Measurements from ENCODE around the gene PYCARD.
"Not testable (repeated sequence)": the region's sequence is repeated elsewhere in the genome, so short reads cannot be mapped to it uniquely, and the experiment has no call there.

The PYCARD gene

DNA sequence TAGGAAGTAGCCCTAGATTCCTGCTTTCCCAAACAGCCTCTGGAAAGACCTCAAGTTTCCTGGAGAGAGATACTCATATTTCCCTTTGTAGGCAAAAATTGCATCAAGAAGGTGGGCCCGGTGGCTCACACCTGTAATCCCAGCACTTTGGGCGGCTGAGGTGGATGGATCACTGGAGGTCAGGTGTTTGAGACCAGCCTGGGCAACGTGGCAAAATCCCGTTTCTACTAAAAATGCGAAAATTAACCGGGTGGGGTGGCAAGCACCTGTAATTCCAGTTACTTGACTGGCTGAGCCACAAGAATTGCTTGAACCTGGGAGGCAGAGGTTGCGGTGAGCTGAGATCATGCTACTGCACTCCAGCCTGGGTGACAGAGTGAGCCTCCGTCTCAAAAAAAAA lies 2.4 kb downstream of the PYCARD start:
- not testable (repeated sequence) for H2BK15ac ChIP-seq (ENCODE audit: low read depth, poor library complexity, severe bottlenecking); H2AK5ac ChIP-seq (ENCODE audit: low read length, severe bottlenecking); H3K14ac ChIP-seq (ENCODE audit: low read length in 2 of 2); DNase-seq; H2BK5ac ChIP-seq (ENCODE audit: low read depth, low read length, poor library complexity, severe bottlenecking); H2AFZ ChIP-seq (ENCODE audit: low read depth, low read length); H3K4ac ChIP-seq (ENCODE audit: low read depth in 1 of 2, low read length in 2 of 2); H3K9me3 ChIP-seq (ENCODE audit: control insufficient read depth, low read length); H3K27ac ChIP-seq (ENCODE audit: low read length, poor library complexity, severe bottlenecking); H2BK12ac ChIP-seq (ENCODE audit: low read length in 2 of 2); H3K4me2 ChIP-seq (ENCODE audit: low read length, poor library complexity, severe bottlenecking); H3K9ac ChIP-seq (ENCODE audit: low read length); H3K18ac ChIP-seq (ENCODE audit: low read depth in 1 of 2, low read length in 2 of 2); H3K4me3 ChIP-seq (ENCODE audit: insufficient read depth in 1 of 2, low read depth in 1 of 2, low read length in 2 of 2); H3K23ac ChIP-seq (ENCODE audit: low read length in 2 of 2); H4K91ac ChIP-seq (ENCODE audit: low read length); H2BK120ac ChIP-seq (ENCODE audit: low read depth, low read length); H4K8ac ChIP-seq (ENCODE audit: low read length)
- peaks cover 15% of the 10 kb centered on the region for H3K4me1 ChIP-seq (ENCODE audit: control insufficient read depth, insufficient read depth, low read depth, low read length)
- H3K36me3 ChIP-seq (ENCODE audit: control insufficient read depth in 1 of 2, insufficient read depth in 2 of 2, low read depth in 1 of 2, low read length in 2 of 2): peaks cover 51 to 53% of the 10 kb centered on the region in 2 experiments
- H3K79me1 ChIP-seq (replicated peaks; ENCODE audit: low read length, poor library complexity, severe bottlenecking): peaks cover 12% of the 10 kb centered on the region
- WGBS: 94% methylated on average over 8 of the region's 8 CpGs
- peaks cover 0 to 15% of the 10 kb centered on the region in 2 experiments for H3K27me3 ChIP-seq (ENCODE audit: control insufficient read depth in 1 of 2, insufficient read depth in 1 of 2, low read length in 2 of 2)

DNA sequence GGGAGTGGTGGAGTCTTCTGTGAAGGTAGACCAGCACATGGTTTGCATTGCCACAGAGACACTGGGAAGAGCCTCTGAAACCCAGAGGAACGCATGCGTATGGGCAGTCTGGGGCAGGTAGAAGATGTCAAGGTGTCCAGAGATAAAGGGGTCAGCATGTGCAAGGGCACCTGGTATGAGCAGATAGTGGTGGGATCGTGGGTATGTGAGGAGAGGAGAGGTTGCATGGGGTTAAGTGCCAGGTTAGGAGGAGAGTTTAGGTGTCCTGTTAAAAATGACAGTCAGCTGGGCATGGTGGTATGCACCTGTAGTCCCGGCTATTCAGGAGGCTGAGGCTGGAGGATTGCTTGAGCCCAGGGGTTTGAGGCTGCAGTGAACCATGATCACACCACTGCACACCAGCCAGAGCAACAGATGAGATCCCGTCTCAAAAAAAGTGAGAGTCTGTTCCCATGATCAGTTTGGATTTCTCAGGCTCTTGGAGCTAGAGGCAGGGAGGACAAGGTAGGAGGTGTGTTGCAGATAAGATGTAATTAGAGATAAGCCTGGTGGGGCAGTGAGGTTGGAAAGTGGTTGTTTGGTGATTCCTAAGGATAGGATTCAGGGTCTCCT lies 3.0 kb downstream of the PYCARD start:
- H3K23ac ChIP-seq (ENCODE audit: low read length in 2 of 2): no peak overlapping the region

DNA sequence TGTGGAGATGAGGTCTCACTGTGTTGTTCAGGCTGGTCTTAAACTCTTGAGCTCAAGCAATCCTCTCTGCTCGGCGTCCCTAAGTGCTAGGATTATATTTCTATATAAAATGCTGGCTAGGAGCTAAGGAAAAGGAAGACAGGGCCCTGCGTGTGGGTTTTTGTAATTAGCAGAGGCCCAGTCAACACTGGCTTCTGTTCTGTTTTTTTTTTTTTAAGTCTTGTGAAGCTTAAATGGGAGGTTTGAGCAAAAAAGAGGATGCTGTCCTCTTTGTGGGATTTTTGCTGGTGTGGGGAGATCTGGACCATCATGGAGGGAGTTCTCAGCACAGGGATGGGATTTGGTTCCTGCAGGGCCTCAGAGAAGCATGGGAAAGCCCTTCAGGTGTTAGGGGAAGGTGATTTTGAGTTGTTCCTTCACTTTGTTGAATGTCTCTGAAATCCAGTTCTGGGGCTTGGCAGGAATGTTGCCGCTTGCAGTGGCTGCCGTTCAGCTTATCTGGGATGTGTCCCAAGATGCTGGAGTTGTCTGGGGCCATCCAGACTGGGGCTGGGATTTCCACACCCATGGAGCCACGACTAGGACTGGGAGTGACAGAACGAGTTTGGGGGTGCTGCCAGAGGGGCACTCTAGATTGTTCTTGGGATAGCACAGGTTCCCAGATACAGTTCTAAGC lies 4.2 kb downstream of the PYCARD start:
- H2AFZ ChIP-seq (ENCODE audit: low read depth, low read length): no peak overlapping the region
- H3K9ac ChIP-seq (ENCODE audit: low read length): peak overlapping the region; percentile 17
- no peak overlapping the region for H4K91ac ChIP-seq (ENCODE audit: low read length)
- no peak overlapping the region for H3K18ac ChIP-seq (ENCODE audit: low read depth in 1 of 2, low read length in 2 of 2)
- H3K4me3 ChIP-seq (ENCODE audit: insufficient read depth in 1 of 2, low read depth in 1 of 2, low read length in 2 of 2): no peak overlapping the region
- H3K4ac ChIP-seq (ENCODE audit: low read depth in 1 of 2, low read length in 2 of 2): no peak overlapping the region
- H2BK15ac ChIP-seq (ENCODE audit: low read depth, poor library complexity, severe bottlenecking): no peak overlapping the region
- peaks cover 15% of the 10 kb centered on the region for H3K4me1 ChIP-seq (ENCODE audit: control insufficient read depth, insufficient read depth, low read depth, low read length)
- H3K27ac ChIP-seq (ENCODE audit: low read length, poor library complexity, severe bottlenecking): no peak overlapping the region
- H3K36me3 ChIP-seq (ENCODE audit: control insufficient read depth in 1 of 2, insufficient read depth in 2 of 2, low read depth in 1 of 2, low read length in 2 of 2): peaks cover 68 to 69% of the 10 kb centered on the region in 2 experiments
- no peak for DNase-seq
- H2BK12ac ChIP-seq (ENCODE audit: low read length in 2 of 2): no peak overlapping the region
- no peak overlapping the region for H2BK5ac ChIP-seq (ENCODE audit: low read depth, low read length, poor library complexity, severe bottlenecking)
- H3K79me1 ChIP-seq (replicated peaks; ENCODE audit: low read length, poor library complexity, severe bottlenecking): peaks cover 13% of the 10 kb centered on the region
- no peak overlapping the region for H3K23ac ChIP-seq (ENCODE audit: low read length in 2 of 2)
- WGBS: 92% methylated on average over 7 of the region's 7 CpGs
- H3K9me3 ChIP-seq (ENCODE audit: control insufficient read depth, low read length): no peaks in the 10 kb centered on the region
- no peak overlapping the region for H2BK120ac ChIP-seq (ENCODE audit: low read depth, low read length)
- no peak overlapping the region for H3K14ac ChIP-seq (ENCODE audit: low read length in 2 of 2)
- H2AK5ac ChIP-seq (ENCODE audit: low read length, severe bottlenecking): no peak overlapping the region
- no peak overlapping the region for H3K4me2 ChIP-seq (ENCODE audit: low read length, poor library complexity, severe bottlenecking)
- H4K8ac ChIP-seq (ENCODE audit: low read length): no peak overlapping the region
- peaks cover 0 to 3% of the 10 kb centered on the region in 2 experiments for H3K27me3 ChIP-seq (ENCODE audit: control insufficient read depth in 1 of 2, insufficient read depth in 1 of 2, low read length in 2 of 2)

More for the DNA sequence above, 3.0 kb downstream of the PYCARD start:
- no peak overlapping the region for H3K27ac ChIP-seq (ENCODE audit: low read length, poor library complexity, severe bottlenecking)
- H3K36me3 ChIP-seq (ENCODE audit: control insufficient read depth in 1 of 2, insufficient read depth in 2 of 2, low read depth in 1 of 2, low read length in 2 of 2): peaks cover 57 to 58% of the 10 kb centered on the region in 2 experiments
- peaks cover 15% of the 10 kb centered on the region for H3K4me1 ChIP-seq (ENCODE audit: control insufficient read depth, insufficient read depth, low read depth, low read length)
- no peak overlapping the region for H3K4me3 ChIP-seq (ENCODE audit: insufficient read depth in 1 of 2, low read depth in 1 of 2, low read length in 2 of 2)
- 97% methylated on average over 5 of the region's 5 CpGs for WGBS
- no peak overlapping the region for H2AK5ac ChIP-seq (ENCODE audit: low read length, severe bottlenecking)
- H3K79me1 ChIP-seq (replicated peaks; ENCODE audit: low read length, poor library complexity, severe bottlenecking): peaks cover 12% of the 10 kb centered on the region
- H2AFZ ChIP-seq (ENCODE audit: low read depth, low read length): no peak overlapping the region
- H2BK120ac ChIP-seq (ENCODE audit: low read depth, low read length): no peak overlapping the region
- H3K14ac ChIP-seq (ENCODE audit: low read length in 2 of 2): no peak overlapping the region
- no peak overlapping the region for H3K9ac ChIP-seq (ENCODE audit: low read length)
- no peak overlapping the region for H2BK15ac ChIP-seq (ENCODE audit: low read depth, poor library complexity, severe bottlenecking)
- no peak overlapping the region for H4K8ac ChIP-seq (ENCODE audit: low read length)
- no peak overlapping the region for H4K91ac ChIP-seq (ENCODE audit: low read length)
- H3K4me2 ChIP-seq (ENCODE audit: low read length, poor library complexity, severe bottlenecking): no peak overlapping the region
- no peak overlapping the region for H3K4ac ChIP-seq (ENCODE audit: low read depth in 1 of 2, low read length in 2 of 2)
- no peak overlapping the region for H3K18ac ChIP-seq (ENCODE audit: low read depth in 1 of 2, low read length in 2 of 2)
- peak overlapping the region in 1 of 2 experiments; percentile 43 for H2BK12ac ChIP-seq (ENCODE audit: low read length in 2 of 2)
- H2BK5ac ChIP-seq (ENCODE audit: low read depth, low read length, poor library complexity, severe bottlenecking): no peak overlapping the region
- no peaks in the 10 kb centered on the region for H3K9me3 ChIP-seq (ENCODE audit: control insufficient read depth, low read length)
- peaks cover 0 to 10% of the 10 kb centered on the region in 2 experiments for H3K27me3 ChIP-seq (ENCODE audit: control insufficient read depth in 1 of 2, insufficient read depth in 1 of 2, low read length in 2 of 2)
- no peak for DNase-seq

DNA sequence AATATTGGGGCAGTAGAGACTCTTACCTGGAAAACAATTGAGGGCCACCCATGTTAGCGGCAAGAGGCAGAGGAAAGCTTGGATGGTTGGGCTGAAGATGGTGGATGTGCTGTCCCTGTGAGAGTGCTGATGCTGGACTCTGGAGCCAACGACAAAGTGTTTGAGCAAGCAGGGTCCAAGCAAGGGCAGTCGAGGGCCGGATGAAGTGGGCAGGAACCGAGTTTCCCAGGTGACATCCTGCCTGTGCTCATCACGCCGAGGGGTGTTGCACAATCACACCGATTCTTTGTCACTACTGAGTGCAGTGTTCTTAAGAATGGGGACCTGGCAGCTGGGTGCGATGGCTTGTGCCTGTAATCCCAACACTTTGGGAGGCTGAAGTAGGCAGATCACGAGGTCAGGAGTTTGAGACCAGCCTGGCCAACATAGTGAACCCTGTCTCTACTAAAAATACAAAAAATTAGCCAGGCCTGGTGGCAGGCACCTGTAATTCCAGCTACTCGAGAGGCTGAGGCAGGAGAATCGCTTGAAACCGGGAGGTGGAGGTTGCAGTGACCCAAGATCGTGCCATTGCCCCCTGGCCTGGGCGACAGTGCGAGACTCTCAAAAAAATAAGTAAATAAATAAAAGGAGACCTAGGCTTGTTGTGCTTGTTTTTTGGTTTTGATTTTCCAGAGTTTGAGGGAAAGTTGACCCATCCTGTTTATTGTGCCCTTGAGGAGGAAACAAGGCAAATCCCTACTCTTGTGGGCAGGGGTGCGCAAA lies 6.1 kb downstream of the PYCARD start:
- Histone ChIP-seq H3K27ac (ENCODE audit: low read length, poor library complexity, severe bottlenecking) (no peak overlapping the region), H3K4me2 (ENCODE audit: low read length, poor library complexity, severe bottlenecking) (no peak overlapping the region), H3K18ac (ENCODE audit: low read depth in 1 of 2, low read length in 2 of 2) (no peak overlapping the region), H3K4me1 (ENCODE audit: control insufficient read depth, insufficient read depth, low read depth, low read length) (peaks cover 2% of the 10 kb centered on the region), H3K27me3 (ENCODE audit: control insufficient read depth in 1 of 2, insufficient read depth in 1 of 2, low read length in 2 of 2) (no peaks in the 10 kb centered on the region), H3K36me3 (ENCODE audit: control insufficient read depth in 1 of 2, insufficient read depth in 2 of 2, low read depth in 1 of 2, low read length in 2 of 2) (peaks cover 78 to 87% of the 10 kb centered on the region in 2 experiments), H3K14ac (ENCODE audit: low read length in 2 of 2) (no peak overlapping the region), H3K4ac (ENCODE audit: low read depth in 1 of 2, low read length in 2 of 2) (no peak overlapping the region), H3K79me1 (replicated peaks; ENCODE audit: low read length, poor library complexity, severe bottlenecking) (peaks cover 20% of the 10 kb centered on the region), H2AFZ (ENCODE audit: low read depth, low read length) (no peak overlapping the region), H2AK5ac (ENCODE audit: low read length, severe bottlenecking) (no peak overlapping the region), H4K8ac (ENCODE audit: low read length) (no peak overlapping the region), H3K4me3 (ENCODE audit: insufficient read depth in 1 of 2, low read depth in 1 of 2, low read length in 2 of 2) (no peak overlapping the region), H3K23ac (ENCODE audit: low read length in 2 of 2) (no peak overlapping the region), H2BK5ac (ENCODE audit: low read depth, low read length, poor library complexity, severe bottlenecking) (no peak overlapping the region), H2BK12ac (ENCODE audit: low read length in 2 of 2) (no peak overlapping the region), H4K91ac (ENCODE audit: low read length) (no peak overlapping the region), H3K9ac (ENCODE audit: low read length) (no peak overlapping the region), H2BK15ac (ENCODE audit: low read depth, poor library complexity, severe bottlenecking) (no peak overlapping the region), H2BK120ac (ENCODE audit: low read depth, low read length) (no peak overlapping the region), H3K9me3 (ENCODE audit: control insufficient read depth, low read length) (no peaks in the 10 kb centered on the region)
- no peak for DNase-seq
- 94% methylated on average over 16 of the region's 17 CpGs for WGBS

All from mesenchymal stem cell (in vitro differentiated cells and primary cell).